C4-2B (cell line): ENCODE measurements around the gene TTC31.

Source experiments
- CTCF ChIP-seq: fragments of 450-650 bp; conservative IDR thresholded peaks from 2 replicates; pipeline ENCODE4 v1.5.1; 2017; ENCODE audit warnings: mild to moderate bottlenecking
- ZFX ChIP-seq: fragments of 450-650 bp; IDR thresholded peaks from 2 replicates; pipeline ENCODE4 v1.6.1; 2017

GRCh38 chr2:74486141-74486540 is 3.3 kb downstream of the TTC31 start:
- no peak for TF ChIP-seq ZFX
- no peak for TF ChIP-seq CTCF
